ENCODE measurements around the gene GOLT1A.

- TF ChIP-seq CTCF (IDR thresholded peaks at IDR 0.05; ENCODE audit: poor library complexity, severe bottlenecking): no peak
- TF ChIP-seq TAF1 (IDR thresholded peaks at IDR 0.05; ENCODE audit: low read depth): no peak
- no peak for TF ChIP-seq EP300 (conservative IDR thresholded peaks at IDR 0.05; ENCODE audit: poor library complexity, severe bottlenecking)
- TF ChIP-seq REST (IDR thresholded peaks at IDR 0.05; ENCODE audit: borderline replicate concordance): no peak
- TF ChIP-seq MXI1 (conservative IDR thresholded peaks at IDR 0.05; ENCODE audit: poor library complexity, severe bottlenecking): no peak
- no peak for TF ChIP-seq RAD21 (conservative IDR thresholded peaks at IDR 0.05)
- no peak for TF ChIP-seq POLR2AphosphoS5 (IDR thresholded peaks at IDR 0.05)
Observed at GRCh38 chr1:204199579-204199978, 14.2 kb downstream of the GOLT1A start.

All from neural cell (in vitro differentiated cells).